ENCODE data around the gene LIN54.

GRCh38 chr4:82889287-82889686, 121.3 kb downstream of the LIN54 start:
- TF ChIP-seq CTCF (IDR thresholded peaks at IDR 0.05) (no peak), ZFX (IDR thresholded peaks at IDR 0.05; ENCODE audit: borderline replicate concordance) (no peak)

All from 22Rv1 (cell line).